HCT116 (cell line): ENCODE results near the gene GRID2. TPM values are rescaled to one million over a fixed set of nuclear protein-coding genes. Genes with fewer than 3 reads are reported as not detected.

Experiments
- ATAC-seq: fragments of 200-7000 bp; cut with Tn5 transposase; 2 replicates; pipeline ENCODE4 v1.9.1; 2020; ENCODE audit warnings: mild to moderate bottlenecking, moderate library complexity
- BruUV-seq: library from RNA; stranded (reverse); fragments of 400-500 nt; replicated peaks from 2 replicates; lab custom pipeline; 2021; lab: Mats Ljungman, UMichigan
- CTCF ChIA-PET: fragments of 300-600 bp; sonication (Branson Sonifier 250); formaldehyde crosslinking; loops from one replicate; lab custom pipeline; 2021; ENCODE audit warnings: antibody characterized with exemption; lab: Charles Lee
- POLR2A ChIA-PET: fragments of 300-600, 350-600 bp; sonication (Branson Sonifier 250); formaldehyde crosslinking; loops from one replicate; lab custom pipeline; 2021; ENCODE audit warnings: antibody characterized with exemption; lab: Charles Lee
- RAD21 ChIA-PET, 2 experiments: fragments of 300-600 bp; sonication (Branson Sonifier 250); formaldehyde crosslinking; loops; one replicate each; lab custom pipeline; 2023; ENCODE audit warnings: low total read pairs in 2 of 2; ENCODE audit not compliant: uncharacterized antibody in 2 of 2, unreplicated experiment in 2 of 2, low non-redundant PET in 1 of 2; lab: Charles Lee
- DNase-seq: peaks from one replicate; pipeline ENCODE4 v3.0.0-alpha.2; 2010; ENCODE audit warnings: low read depth, low spot score
- H2AFZ ChIP-seq: fragments of 200-600 bp; shearing (Covaris generic), sonication (generic); 2 replicates; pipeline ENCODE4 v1.6.1; 2017; ENCODE audit warnings: low read depth, mixed run types, mixed read lengths, antibody characterized with exemption, low read length; ENCODE audit not compliant: poor library complexity, severe bottlenecking
- H3K27ac ChIP-seq: 2 replicates; pipeline ENCODE4 v1.5.1; 2012; ENCODE audit warnings: low read depth, low read length
- H3K27me3 ChIP-seq: fragments of 200-600 bp; sonication (generic); 2 replicates; pipeline ENCODE4 v1.6.1; 2016; ENCODE audit warnings: mixed run types, low read length, mixed read lengths; ENCODE audit not compliant: insufficient read depth
- H3K36me3 ChIP-seq, 2 experiments: fragments of 200-500 bp in 1 of 2; fragments of 200-600 bp in 1 of 2; sonication (Bioruptor generic) in 1 of 2; sonication (generic) in 1 of 2; 2 replicates each; pipeline versions ENCODE4 v1.5.1 to v1.6.1; 2014 to 2016; ENCODE audit warnings: low read length in 2 of 2, inconsistent platforms in 1 of 2, mixed read lengths in 1 of 2, mixed run types in 1 of 2; ENCODE audit not compliant: insufficient read depth in 2 of 2, control insufficient read depth in 1 of 2
- H3K4me1 ChIP-seq, 2 experiments: fragments of 200-600 bp in 1 of 2; sonication (generic) in 1 of 2; 2 replicates each; pipeline versions ENCODE4 v1.5.1 to v1.6.1; 2012 to 2017; ENCODE audit warnings: low read length in 2 of 2, inconsistent platforms in 1 of 2, mild to moderate bottlenecking in 1 of 2, mixed read lengths in 1 of 2, mixed run types in 1 of 2, moderate library complexity in 1 of 2; ENCODE audit not compliant: insufficient read depth in 2 of 2, control insufficient read depth in 1 of 2
- H3K4me2 ChIP-seq: fragments of 200-600 bp; sonication (generic); 2 replicates; pipeline ENCODE4 v1.6.1; 2017; ENCODE audit warnings: mixed run types, low read length, mixed read lengths
- H3K4me3 ChIP-seq, 2 experiments: fragments of 200-600 bp in 1 of 2; sonication (generic) in 1 of 2; replicated peaks in 1 of 2; 2 replicates each; pipeline ENCODE4 v1.5.1; 2011 to 2016; ENCODE audit warnings: low read length in 2 of 2, control low read depth in 1 of 2, low read depth in 1 of 2, mild to moderate bottlenecking in 1 of 2, mixed read lengths in 1 of 2, mixed run types in 1 of 2
- H3K79me2 ChIP-seq: fragments of 200-600 bp; sonication (generic); 2 replicates; pipeline ENCODE4 v1.6.1; 2017; ENCODE audit warnings: mild to moderate bottlenecking, mixed run types, low read length, moderate library complexity, mixed read lengths; ENCODE audit not compliant: insufficient read depth
- H3K9ac ChIP-seq: fragments of 200-600 bp; sonication (generic); 2 replicates; pipeline ENCODE4 v1.6.1; 2016; ENCODE audit warnings: low read length, mixed read lengths
- H3K9me2 ChIP-seq: fragments of 200-600 bp; sonication (generic), shearing (Covaris generic); 2 replicates; pipeline ENCODE4 v1.6.1; 2017; ENCODE audit warnings: mixed run types, mild to moderate bottlenecking, moderate library complexity; ENCODE audit not compliant: insufficient read depth
- H3K9me3 ChIP-seq, 2 experiments: fragments of 200-500 bp in 1 of 2; fragments of 200-600 bp in 1 of 2; sonication (Bioruptor generic) in 1 of 2; sonication (generic) in 1 of 2; 2 replicates each; pipeline ENCODE4 v1.6.1; 2014 to 2017; ENCODE audit warnings: low read length in 2 of 2, mixed read lengths in 2 of 2, inconsistent platforms in 1 of 2, low read depth in 1 of 2, mild to moderate bottlenecking in 1 of 2, mixed run types in 1 of 2, moderate library complexity in 1 of 2; ENCODE audit not compliant: control insufficient read depth in 1 of 2, insufficient read depth in 1 of 2
- H4K20me1 ChIP-seq: fragments of 200-600 bp; sonication (generic), shearing (Covaris generic); 2 replicates; pipeline ENCODE4 v1.6.1; 2017; ENCODE audit warnings: mixed run types, mild to moderate bottlenecking, moderate library complexity; ENCODE audit not compliant: insufficient read depth
- CBX3 ChIP-seq: IDR thresholded peaks from 2 replicates; pipeline ENCODE4 v1.6.1; 2012; ENCODE audit warnings: low read depth
- CTCF ChIP-seq, 3 experiments: fragments of 200-600 bp in 1 of 3; sonication (generic) in 1 of 3; IDR thresholded peaks in 2 of 3; conservative IDR thresholded peaks in 1 of 3; 2 replicates each; pipeline ENCODE4 v1.5.1; 2012 to 2017; ENCODE audit warnings: low read depth in 2 of 3, low read length in 2 of 3, antibody characterized with exemption in 1 of 3, borderline replicate concordance in 1 of 3, control low read depth in 1 of 3, mild to moderate bottlenecking in 1 of 3, mixed read lengths in 1 of 3, mixed run types in 1 of 3, moderate library complexity in 1 of 3; ENCODE audit not compliant: insufficient read depth in 1 of 3
- EZH2phosphoT487 ChIP-seq: fragments of 200-600 bp; IDR thresholded peaks from 2 replicates; pipeline ENCODE4 v1.6.1; 2018; ENCODE audit warnings: antibody characterized with exemption, borderline replicate concordance
- FOSL1 ChIP-seq: IDR thresholded peaks from 2 replicates; pipeline ENCODE4 v1.6.1; 2012; ENCODE audit warnings: low read depth
- JUND ChIP-seq: IDR thresholded peaks from 2 replicates; pipeline ENCODE4 v1.6.1; 2012
- MAX ChIP-seq: IDR thresholded peaks from 2 replicates; pipeline ENCODE4 v1.6.1; 2012
- RAD21 ChIP-seq: IDR thresholded peaks from 2 replicates; pipeline ENCODE4 v1.6.1; 2012; ENCODE audit warnings: low read depth, mild to moderate bottlenecking
- SIN3A ChIP-seq: IDR thresholded peaks from 2 replicates; pipeline ENCODE4 v1.6.1; 2012; ENCODE audit warnings: low read depth
- TCF7L2 ChIP-seq: IDR thresholded peaks from 2 replicates; pipeline ENCODE4 v1.7.0; 2011; ENCODE audit warnings: borderline replicate concordance, inconsistent platforms; ENCODE audit not compliant: insufficient read depth, insufficient read length; ENCODE audit errors: extremely low read depth
- ZBTB33 ChIP-seq: IDR thresholded peaks from 2 replicates; pipeline ENCODE4 v1.6.1; 2011; ENCODE audit warnings: mild to moderate bottlenecking, low read length, moderate library complexity; ENCODE audit not compliant: insufficient replicate concordance; ENCODE audit errors: extremely low read depth
- intact Hi-C: fragments of 100-400 bp; cut with micrococcal nuclease; formaldehyde crosslinking; loops from 2 replicates; pipeline ENCODE4 v1.10.0; 2022
- total RNA-seq: library from RNA; stranded (reverse); gene quantifications from one replicate; pipeline ENCODE4 v1.2.1, GENCODE V29; 2021; ENCODE audit not compliant: unreplicated experiment

GRID2 gene
- total RNA-seq, 1 experiment from 2014 or later, result not detected

GRCh38 chr4:93187466-93187865 is 883.7 kb downstream of the GRID2 start:
- POLR2A ChIA-PET, result no interaction called here
- no peaks in the 10 kb centered on the region for H4K20me1 ChIP-seq
- no TSS peak for BruUV-seq
- H3K27ac ChIP-seq, result no peak overlapping the region
- H3K9ac ChIP-seq, result no peak overlapping the region
- no peak overlapping the region for H3K4me3 ChIP-seq
- no peaks in the 10 kb centered on the region for H3K27me3 ChIP-seq
- DNase-seq (no peak), ATAC-seq (no peak)
- CTCF ChIA-PET, result interaction anchor here (1.6 kb wide), 1 partner anchor 12 kb away, joined by 6 read pairs; no protein-coding TSS in a partner anchor
- H3K9me3 ChIP-seq, result no peaks in the 10 kb centered on the region
- no peak for TF ChIP-seq SIN3A
- no peak for TF ChIP-seq TCF7L2
- TF ChIP-seq MAX, result no peak
- TF ChIP-seq CBX3, result no peak
- H3K36me3 ChIP-seq, result no peaks in the 10 kb centered on the region
- no peaks in the 10 kb centered on the region for H3K9me2 ChIP-seq
- no peaks in the 10 kb centered on the region for H3K4me1 ChIP-seq
- H2AFZ ChIP-seq, result no peak overlapping the region
- H3K4me2 ChIP-seq, result no peak overlapping the region
- intact Hi-C loops, result no loop called here
- no peaks in the 10 kb centered on the region for H3K79me2 ChIP-seq
- RAD21 ChIA-PET, result no interaction called here

- Histone ChIP-seq H3K27ac (no peak overlapping the region), H3K9me2 (no peaks in the 10 kb centered on the region), H3K9me3 (no peaks in the 10 kb centered on the region), H3K4me1 (no peaks in the 10 kb centered on the region), H4K20me1 (no peaks in the 10 kb centered on the region), H3K27me3 (no peaks in the 10 kb centered on the region), H3K4me2 (no peak overlapping the region), H3K4me3 (no peak overlapping the region), H3K9ac (no peak overlapping the region), H3K79me2 (no peaks in the 10 kb centered on the region), H3K36me3 (no peaks in the 10 kb centered on the region), H2AFZ (no peak overlapping the region)
- RAD21 ChIA-PET, result no interaction called here
- ATAC-seq, result no peak
- POLR2A ChIA-PET, result no interaction called here
- DNase-seq, result no peak
- CTCF ChIA-PET, result no interaction called here
- BruUV-seq, result no TSS peak
- intact Hi-C loops, result no loop called here
- TF ChIP-seq RAD21 (no peak), FOSL1 (no peak), EZH2phosphoT487 (no peak), JUND (no peak), ZBTB33 (no peak), SIN3A (no peak), CTCF (IDR thresholded peaks at IDR 0.05 in 2 of 3, conservative IDR thresholded peaks at IDR 0.05 in 1 of 3; ENCODE audit: borderline replicate concordance in 1 of 3, insufficient read depth in 1 of 3, low read depth in 2 of 3, low read length in 2 of 3) (no peak)
These were observed 884.1 kb downstream of the GRID2 start for GRCh38 chr4:93187892-93188291.
